Suprapubic skin (tissue), 4 donors: ENCODE results near the gene ANKLE2.

ENCODE experiments used
- EP300 ChIP-seq: sonication (generic); formaldehyde crosslinking; IDR thresholded peaks from one replicate; pipeline ENCODE4 v1.6.1; 2017; ENCODE audit warnings: antibody characterized with exemption
- POLR2A ChIP-seq, 2 donors: fragments of 450-650 bp; IDR thresholded peaks; one replicate each; pipeline ENCODE4 v1.6.1; 2017; ENCODE audit warnings: antibody characterized with exemption in 2 of 2, mild to moderate bottlenecking in 2 of 2, moderate library complexity in 2 of 2
- POLR2AphosphoS5 ChIP-seq, 3 donors: sonication (generic); formaldehyde crosslinking; IDR thresholded peaks; one replicate each; pipeline ENCODE4 v1.6.1; 2017; ENCODE audit warnings: antibody characterized with exemption in 3 of 3
- TF ChIP-seq, protein P1 (sequence below), 2 donors: fragments of 200-600 bp in 1 of 2; fragments of 450-650 bp in 1 of 2; sonication (generic) in 1 of 2; IDR thresholded peaks; one replicate each; pipeline ENCODE4 v1.5.1; 2016 to 2019; ENCODE audit warnings: antibody characterized with exemption in 2 of 2, mild to moderate bottlenecking in 1 of 2, moderate library complexity in 1 of 2

DNA sequence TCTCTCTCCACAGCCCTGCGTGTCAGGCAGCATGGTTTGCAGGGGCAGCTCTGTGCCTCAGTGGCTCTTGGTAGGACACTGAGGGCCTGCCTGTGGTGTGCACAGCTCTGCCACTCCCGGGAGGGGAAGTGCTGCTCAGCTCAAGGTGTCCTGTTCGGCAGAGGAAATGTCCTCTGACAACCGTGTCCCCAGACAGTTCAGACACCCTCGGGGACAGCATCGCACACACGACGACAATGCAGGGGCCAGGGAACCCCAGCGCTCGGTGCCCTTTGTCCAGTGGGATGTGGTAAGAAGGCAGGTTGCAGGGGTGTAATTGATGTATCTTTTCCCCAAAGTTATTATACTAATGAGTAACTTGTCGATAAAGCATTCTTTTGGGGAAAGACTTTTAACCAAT is 14.2 kb downstream of the ANKLE2 start:
- TF ChIP-seq POLR2A (IDR thresholded peaks at IDR 0.05) (no peak), POLR2AphosphoS5 (IDR thresholded peaks at IDR 0.05) (no peak), EP300 (no peak)
- TF ChIP-seq, protein P1, sequence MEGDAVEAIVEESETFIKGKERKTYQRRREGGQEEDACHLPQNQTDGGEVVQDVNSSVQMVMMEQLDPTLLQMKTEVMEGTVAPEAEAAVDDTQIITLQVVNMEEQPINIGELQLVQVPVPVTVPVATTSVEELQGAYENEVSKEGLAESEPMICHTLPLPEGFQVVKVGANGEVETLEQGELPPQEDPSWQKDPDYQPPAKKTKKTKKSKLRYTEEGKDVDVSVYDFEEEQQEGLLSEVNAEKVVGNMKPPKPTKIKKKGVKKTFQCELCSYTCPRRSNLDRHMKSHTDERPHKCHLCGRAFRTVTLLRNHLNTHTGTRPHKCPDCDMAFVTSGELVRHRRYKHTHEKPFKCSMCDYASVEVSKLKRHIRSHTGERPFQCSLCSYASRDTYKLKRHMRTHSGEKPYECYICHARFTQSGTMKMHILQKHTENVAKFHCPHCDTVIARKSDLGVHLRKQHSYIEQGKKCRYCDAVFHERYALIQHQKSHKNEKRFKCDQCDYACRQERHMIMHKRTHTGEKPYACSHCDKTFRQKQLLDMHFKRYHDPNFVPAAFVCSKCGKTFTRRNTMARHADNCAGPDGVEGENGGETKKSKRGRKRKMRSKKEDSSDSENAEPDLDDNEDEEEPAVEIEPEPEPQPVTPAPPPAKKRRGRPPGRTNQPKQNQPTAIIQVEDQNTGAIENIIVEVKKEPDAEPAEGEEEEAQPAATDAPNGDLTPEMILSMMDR (IDR thresholded peaks at IDR 0.05): no peak
